Epithelial cell of proximal tubule (primary cell): Measurements from ENCODE around the gene CNTLN. TPM values are rescaled to one million over a fixed set of nuclear protein-coding genes. Genes with fewer than 3 reads are reported as not detected.

ENCODE experiments used
- DNase-seq: peaks from one replicate; pipeline ENCODE4 v3.0.0-alpha.2; 2011; ENCODE audit warnings: low read depth
- H3K4me3 ChIP-seq: 2 replicates; pipeline ENCODE4 v1.5.1; 2011; ENCODE audit warnings: low read depth, mild to moderate bottlenecking, low read length
- CTCF ChIP-seq: conservative IDR thresholded peaks from 2 replicates; pipeline ENCODE4 v1.5.1; 2012; ENCODE audit warnings: low read depth, mild to moderate bottlenecking, low read length
- total RNA-seq: library from RNA; depleted of rRNA; stranded (reverse); fragments of >200 nt; gene quantifications from 2 replicates; pipeline ENCODE4 v1.2.3, GENCODE V29; 2015

The CNTLN gene
- total RNA-seq, 1 donor from 2014 or later = 5.6 TPM

GRCh38 chr9:17401858-17402257 lies 267.0 kb downstream of the CNTLN start:
- DNase-seq = no peak
- no peak overlapping the region for H3K4me3 ChIP-seq
- TF ChIP-seq CTCF = no peak

- peak; percentile 4 for TF ChIP-seq CTCF
- H3K4me3 ChIP-seq = no peak overlapping the region
- no peak for DNase-seq
Measured at GRCh38 chr9:17402309-17402708, 267.5 kb downstream of the CNTLN start.

- H3K4me3 ChIP-seq = no peak overlapping the region
- TF ChIP-seq CTCF = no peak
- DNase-seq = no peak
Measured at GRCh38 chr9:17403539-17403938, 268.7 kb downstream of the CNTLN start.

- no peak overlapping the region for H3K4me3 ChIP-seq
- TF ChIP-seq CTCF = no peak
- DNase-seq = no peak
Measured at GRCh38 chr9:17414986-17415385, 280.1 kb downstream of the CNTLN start.

GRCh38 chr9:17422994-17423680 lies 288.3 kb downstream of the CNTLN start:
- H3K4me3 ChIP-seq = no peak overlapping the region
- no peak for DNase-seq
- no peak for TF ChIP-seq CTCF

GRCh38 chr9:17423681-17424011 lies 288.8 kb downstream of the CNTLN start:
- no peak overlapping the region for H3K4me3 ChIP-seq
- TF ChIP-seq CTCF = no peak
- no peak for DNase-seq

- no peak for TF ChIP-seq CTCF
- no peak overlapping the region for H3K4me3 ChIP-seq
- no peak for DNase-seq
Measured at GRCh38 chr9:17425384-17425783, 290.5 kb downstream of the CNTLN start.
